Measurements from ENCODE around the gene UGT1A7.

The UGT1A7 gene

DNA sequence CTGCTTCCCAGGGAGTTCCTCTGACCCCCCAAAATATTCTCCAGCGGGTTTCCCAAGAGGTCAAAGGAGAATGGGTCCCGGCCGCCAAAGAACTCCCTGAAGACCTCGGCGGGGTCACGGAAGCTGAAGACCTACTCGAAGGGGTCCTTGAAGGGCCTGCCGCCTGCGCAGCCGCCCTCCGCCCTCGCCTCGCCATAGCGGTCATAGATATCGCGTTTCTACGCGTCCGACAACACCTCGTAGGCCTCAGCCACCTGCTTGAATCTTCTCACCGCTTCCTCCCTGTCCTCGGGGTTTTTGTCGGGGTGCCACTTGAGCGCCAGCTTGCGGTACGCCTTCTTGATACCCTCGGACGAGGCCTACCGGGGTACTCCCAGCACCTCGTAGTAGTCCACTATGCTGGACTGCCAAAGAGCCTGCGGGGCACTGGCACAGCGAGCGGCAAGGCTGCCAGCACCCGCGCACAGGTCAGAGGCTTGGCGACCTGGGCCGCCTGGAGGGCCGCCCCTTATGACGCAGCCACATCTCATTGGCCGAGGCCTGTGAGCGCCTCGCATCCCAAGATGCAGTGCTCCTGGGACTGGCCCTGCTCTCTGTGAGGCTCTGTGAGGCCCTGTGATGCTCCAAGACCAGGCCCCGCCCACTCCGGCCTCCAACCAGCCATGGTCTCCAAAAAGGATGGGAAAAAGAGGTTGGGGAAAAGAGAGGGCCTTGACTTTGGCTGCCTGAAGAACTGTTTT is 73.3 kb downstream of the UGT1A7 start:
- Histone ChIP-seq H3K9me2 (ENCODE audit: low read depth, low read length) (no peaks in the 10 kb centered on the region), H3F3A (ENCODE audit: insufficient read depth, low read length) (no peaks in the 10 kb centered on the region), H3K9ac (ENCODE audit: low read length) (no peak overlapping the region), H3K27ac (ENCODE audit: low read depth, low read length, poor library complexity, severe bottlenecking) (no peak overlapping the region), H3K27me3 (ENCODE audit: insufficient read depth, low read length) (no peaks in the 10 kb centered on the region), H3K9me3 (ENCODE audit: low read length) (no peaks in the 10 kb centered on the region), H3K4me1 (ENCODE audit: insufficient read depth, low read length, severe bottlenecking) (no peaks in the 10 kb centered on the region), H3K36me3 (ENCODE audit: insufficient read depth, low read length) (no peaks in the 10 kb centered on the region), H2AFZ (ENCODE audit: low read length) (no peak overlapping the region), H3K4me3 (ENCODE audit: low read depth, low read length, poor library complexity, severe bottlenecking) (no peak overlapping the region), H4K20me1 (ENCODE audit: insufficient read depth, low read length) (no peaks in the 10 kb centered on the region), H3K4me2 (ENCODE audit: low read length) (no peak overlapping the region), H3K79me2 (ENCODE audit: insufficient read depth, low read length) (no peaks in the 10 kb centered on the region)
- TF ChIP-seq CTCF (IDR thresholded peaks at IDR 0.05; ENCODE audit: low read length) (no peak), EZH2 (IDR thresholded peaks at IDR 0.05; ENCODE audit: borderline replicate concordance, low read length) (no peak)

DNA sequence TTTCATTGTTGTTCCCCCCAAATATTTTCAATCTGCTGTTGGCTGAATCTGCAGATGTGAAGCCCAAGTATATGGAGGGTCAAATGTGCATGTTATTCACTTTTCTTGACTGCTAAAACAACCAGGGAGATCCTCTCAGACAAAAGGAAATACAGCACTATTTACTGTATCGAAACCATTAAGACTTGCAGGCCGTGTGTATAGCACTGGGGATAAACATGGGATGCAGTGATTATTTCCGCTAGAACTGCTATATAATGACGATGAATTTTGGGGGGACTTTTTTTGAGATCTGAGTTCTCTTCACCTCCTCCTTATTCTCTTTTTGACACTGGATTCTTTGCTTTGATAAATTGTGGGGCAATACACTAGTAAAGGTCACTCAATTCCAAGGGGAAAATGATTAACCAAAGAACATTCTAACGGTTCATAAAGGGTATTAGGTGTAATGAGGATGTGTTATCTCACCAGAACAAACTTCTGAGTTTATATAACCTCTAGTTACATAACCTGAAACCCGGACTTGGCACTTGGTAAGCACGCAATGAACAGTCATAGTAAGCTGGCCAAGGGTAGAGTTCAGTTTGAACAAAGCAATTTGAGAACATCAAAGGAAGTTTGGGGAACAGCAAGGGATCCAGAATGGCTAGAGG is 74.9 kb downstream of the UGT1A7 start:
- no peaks in the 10 kb centered on the region for H3K36me3 ChIP-seq (ENCODE audit: insufficient read depth, low read length)
- H3K4me3 ChIP-seq (ENCODE audit: low read depth, low read length, poor library complexity, severe bottlenecking) = no peak overlapping the region
- H3K9ac ChIP-seq (ENCODE audit: low read length) = no peak overlapping the region
- H4K20me1 ChIP-seq (ENCODE audit: insufficient read depth, low read length) = no peaks in the 10 kb centered on the region
- no peaks in the 10 kb centered on the region for H3K79me2 ChIP-seq (ENCODE audit: insufficient read depth, low read length)
- no peak overlapping the region for H2AFZ ChIP-seq (ENCODE audit: low read length)
- no peaks in the 10 kb centered on the region for H3K27me3 ChIP-seq (ENCODE audit: insufficient read depth, low read length)
- no peaks in the 10 kb centered on the region for H3F3A ChIP-seq (ENCODE audit: insufficient read depth, low read length)
- TF ChIP-seq EZH2 (IDR thresholded peaks at IDR 0.05; ENCODE audit: borderline replicate concordance, low read length) (no peak), CTCF (IDR thresholded peaks at IDR 0.05; ENCODE audit: low read length) (no peak)
- no peaks in the 10 kb centered on the region for H3K4me1 ChIP-seq (ENCODE audit: insufficient read depth, low read length, severe bottlenecking)
- no peak overlapping the region for H3K4me2 ChIP-seq (ENCODE audit: low read length)
- H3K27ac ChIP-seq (ENCODE audit: low read depth, low read length, poor library complexity, severe bottlenecking) = no peak overlapping the region
- no peaks in the 10 kb centered on the region for H3K9me2 ChIP-seq (ENCODE audit: low read depth, low read length)
- H3K9me3 ChIP-seq (ENCODE audit: low read length) = no peaks in the 10 kb centered on the region

GRCh38 chr2:233758141-233758540 is 76.4 kb downstream of the UGT1A7 start:
- Histone ChIP-seq H3K27me3 (ENCODE audit: insufficient read depth, low read length) (no peaks in the 10 kb centered on the region), H3K9ac (ENCODE audit: low read length) (no peak overlapping the region), H3K27ac (ENCODE audit: low read depth, low read length, poor library complexity, severe bottlenecking) (no peak overlapping the region), H3K79me2 (ENCODE audit: insufficient read depth, low read length) (no peaks in the 10 kb centered on the region), H3K36me3 (ENCODE audit: insufficient read depth, low read length) (no peaks in the 10 kb centered on the region), H3K9me3 (ENCODE audit: low read length) (no peaks in the 10 kb centered on the region), H3K4me1 (ENCODE audit: insufficient read depth, low read length, severe bottlenecking) (no peaks in the 10 kb centered on the region), H3K9me2 (ENCODE audit: low read depth, low read length) (no peaks in the 10 kb centered on the region), H2AFZ (ENCODE audit: low read length) (no peak overlapping the region), H3K4me3 (ENCODE audit: low read depth, low read length, poor library complexity, severe bottlenecking) (no peak overlapping the region), H3F3A (ENCODE audit: insufficient read depth, low read length) (no peaks in the 10 kb centered on the region), H4K20me1 (ENCODE audit: insufficient read depth, low read length) (no peaks in the 10 kb centered on the region), H3K4me2 (ENCODE audit: low read length) (no peak overlapping the region)
- TF ChIP-seq CTCF (IDR thresholded peaks at IDR 0.05; ENCODE audit: low read length) = no peak
- no peak for TF ChIP-seq EZH2 (IDR thresholded peaks at IDR 0.05; ENCODE audit: borderline replicate concordance, low read length)
